ENCODE results near the gene REEP5.

Gene REEP5

DNA sequence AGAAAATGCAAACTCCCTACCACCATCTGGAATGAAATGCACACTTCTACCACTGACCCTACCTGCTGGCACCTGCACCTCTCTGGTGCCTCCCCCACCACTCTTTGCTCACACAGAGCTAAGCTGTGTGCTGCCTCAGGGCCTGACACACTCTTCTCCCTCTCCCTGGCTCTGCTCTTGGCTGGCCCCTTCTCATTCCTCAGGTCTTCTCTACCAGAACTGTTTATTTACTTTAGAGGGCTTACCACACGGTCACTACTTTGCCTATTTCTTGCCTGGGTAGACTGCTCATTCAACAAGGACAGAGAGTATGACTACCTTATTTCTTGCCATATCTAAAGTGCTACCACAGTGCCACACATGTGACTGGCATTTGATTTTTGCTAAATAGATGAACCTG is 3.3 kb downstream of the REEP5 start:
- FAIRE-seq = no peak
- TF ChIP-seq, protein P1, sequence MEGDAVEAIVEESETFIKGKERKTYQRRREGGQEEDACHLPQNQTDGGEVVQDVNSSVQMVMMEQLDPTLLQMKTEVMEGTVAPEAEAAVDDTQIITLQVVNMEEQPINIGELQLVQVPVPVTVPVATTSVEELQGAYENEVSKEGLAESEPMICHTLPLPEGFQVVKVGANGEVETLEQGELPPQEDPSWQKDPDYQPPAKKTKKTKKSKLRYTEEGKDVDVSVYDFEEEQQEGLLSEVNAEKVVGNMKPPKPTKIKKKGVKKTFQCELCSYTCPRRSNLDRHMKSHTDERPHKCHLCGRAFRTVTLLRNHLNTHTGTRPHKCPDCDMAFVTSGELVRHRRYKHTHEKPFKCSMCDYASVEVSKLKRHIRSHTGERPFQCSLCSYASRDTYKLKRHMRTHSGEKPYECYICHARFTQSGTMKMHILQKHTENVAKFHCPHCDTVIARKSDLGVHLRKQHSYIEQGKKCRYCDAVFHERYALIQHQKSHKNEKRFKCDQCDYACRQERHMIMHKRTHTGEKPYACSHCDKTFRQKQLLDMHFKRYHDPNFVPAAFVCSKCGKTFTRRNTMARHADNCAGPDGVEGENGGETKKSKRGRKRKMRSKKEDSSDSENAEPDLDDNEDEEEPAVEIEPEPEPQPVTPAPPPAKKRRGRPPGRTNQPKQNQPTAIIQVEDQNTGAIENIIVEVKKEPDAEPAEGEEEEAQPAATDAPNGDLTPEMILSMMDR (IDR thresholded peaks at IDR 0.05; ENCODE audit: insufficient read depth, missing control alignments) = no peak

DNA sequence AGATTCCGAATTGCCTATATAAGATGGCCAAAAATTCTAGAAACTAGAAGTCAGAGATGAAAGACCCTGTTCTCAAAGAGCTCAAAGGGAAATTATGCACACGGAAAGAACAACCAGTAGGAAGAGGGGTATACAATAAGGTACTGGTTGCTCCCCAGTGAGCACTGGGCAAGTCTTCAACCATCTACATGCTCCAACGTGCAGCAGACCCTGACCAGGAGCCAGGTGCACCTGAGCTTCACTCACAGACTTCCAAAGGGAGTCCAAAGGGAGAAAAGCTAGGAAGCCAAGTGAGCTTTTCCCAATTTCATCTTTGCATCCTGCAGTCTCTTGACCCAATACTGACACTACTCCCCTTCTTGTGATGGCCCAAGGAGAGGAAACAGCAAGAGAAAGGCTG is 3.9 kb downstream of the REEP5 start:
- FAIRE-seq (no peak), DNase-seq (ENCODE audit: insufficient read length, low spot score) (no peak)
- TF ChIP-seq, protein P1 (IDR thresholded peaks at IDR 0.05; ENCODE audit: insufficient read depth, missing control alignments) = no peak

More for the DNA sequence above, 3.3 kb downstream of the REEP5 start:
- DNase-seq (ENCODE audit: insufficient read length, low spot score) = no peak

DNA sequence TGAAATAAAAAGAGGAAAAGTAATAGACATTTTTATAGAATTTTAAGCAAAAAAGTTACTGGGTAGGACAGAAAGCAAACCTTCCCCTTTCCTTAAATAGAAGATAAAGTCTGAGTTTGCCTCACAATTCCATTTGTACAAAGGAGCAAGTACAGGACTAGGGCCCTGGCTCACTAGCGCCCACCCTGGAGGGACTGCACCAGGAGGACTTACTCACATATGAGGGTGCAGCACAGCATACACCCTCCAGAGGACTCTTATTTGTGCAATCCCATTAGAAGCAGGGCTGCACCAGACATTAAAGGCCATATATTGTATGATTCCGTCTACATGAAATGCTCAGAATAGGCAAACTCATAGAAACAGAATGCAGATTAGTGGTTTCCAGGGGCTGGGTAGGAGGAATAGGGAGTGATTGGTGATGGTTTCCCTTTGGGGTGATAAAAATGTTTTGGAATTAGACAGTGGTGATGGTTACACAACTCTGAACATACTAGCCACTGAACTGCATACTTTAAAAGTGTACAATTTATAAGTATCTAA is 4.5 kb downstream of the REEP5 start:
- no peak for FAIRE-seq
- DNase-seq (ENCODE audit: insufficient read length, low spot score) = no peak
- TF ChIP-seq, protein P1 (IDR thresholded peaks at IDR 0.05; ENCODE audit: insufficient read depth, missing control alignments) = no peak

DNA sequence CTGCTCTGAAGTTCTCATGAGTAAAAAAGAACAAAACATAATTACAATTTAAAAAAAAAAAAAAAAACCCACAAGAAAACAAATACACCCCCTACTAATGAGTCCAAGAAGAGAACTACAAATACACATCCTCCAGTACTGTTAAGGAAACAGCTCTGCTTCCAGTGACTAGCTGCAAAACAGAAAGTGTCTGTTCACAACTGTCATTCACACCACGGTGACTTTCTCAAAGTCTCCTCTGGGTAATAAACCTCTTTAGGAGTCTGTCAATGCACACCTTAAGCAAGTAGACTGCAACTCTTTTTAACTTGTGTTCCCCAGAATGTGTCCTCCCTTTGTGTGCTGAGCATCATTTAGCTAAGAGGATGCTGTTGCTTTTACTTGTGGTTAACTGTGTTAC is 6.2 kb downstream of the REEP5 start:
- TF ChIP-seq, protein P1 (IDR thresholded peaks at IDR 0.05; ENCODE audit: insufficient read depth, missing control alignments) = no peak
- no peak for DNase-seq (ENCODE audit: insufficient read length, low spot score)
- no peak for FAIRE-seq

DNA sequence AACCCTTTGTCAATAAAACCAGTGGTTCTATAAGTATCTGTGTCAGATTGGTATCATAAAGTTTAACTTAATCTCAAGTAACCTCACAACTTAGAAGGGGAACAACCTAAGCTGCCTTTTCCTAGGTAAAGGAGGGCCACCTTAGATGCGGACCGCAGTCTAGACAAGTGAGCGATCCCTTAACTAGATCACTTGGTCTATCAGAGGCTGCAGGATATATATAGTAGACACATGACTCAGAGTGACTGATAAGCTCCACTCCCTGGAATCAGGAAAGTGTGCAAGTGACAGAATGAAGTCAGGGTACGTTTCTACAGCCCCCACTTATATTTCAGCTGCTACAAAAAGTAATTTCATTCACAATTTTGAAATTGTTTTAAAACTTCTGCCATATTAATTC is 7.4 kb downstream of the REEP5 start:
- TF ChIP-seq, protein P1 (IDR thresholded peaks at IDR 0.05; ENCODE audit: insufficient read depth, missing control alignments) = no peak
- no peak for FAIRE-seq
- DNase-seq (ENCODE audit: insufficient read length, low spot score) = no peak

DNA sequence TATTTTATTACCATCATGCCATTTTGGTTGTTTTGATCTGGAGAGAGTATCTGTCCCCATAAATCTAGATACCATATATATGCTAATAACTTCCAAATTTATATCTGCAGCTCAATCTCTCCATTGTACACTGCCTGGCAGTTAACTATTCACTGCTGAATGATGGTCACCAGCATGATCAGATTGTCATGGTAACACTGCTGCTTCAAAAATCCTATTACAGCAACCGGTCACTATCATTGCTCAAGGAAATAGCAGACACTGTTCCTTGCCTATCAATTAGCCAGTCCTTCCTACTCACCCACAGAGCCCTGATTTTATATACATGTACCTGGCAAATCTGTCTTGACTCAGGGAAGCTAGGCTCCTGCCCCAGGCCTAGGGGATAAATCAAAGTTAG is 11.5 kb downstream of the REEP5 start:
- no peak for DNase-seq (ENCODE audit: insufficient read length, low spot score)
- FAIRE-seq = no peak
- TF ChIP-seq, protein P1 (IDR thresholded peaks at IDR 0.05; ENCODE audit: insufficient read depth, missing control alignments) = no peak

DNA sequence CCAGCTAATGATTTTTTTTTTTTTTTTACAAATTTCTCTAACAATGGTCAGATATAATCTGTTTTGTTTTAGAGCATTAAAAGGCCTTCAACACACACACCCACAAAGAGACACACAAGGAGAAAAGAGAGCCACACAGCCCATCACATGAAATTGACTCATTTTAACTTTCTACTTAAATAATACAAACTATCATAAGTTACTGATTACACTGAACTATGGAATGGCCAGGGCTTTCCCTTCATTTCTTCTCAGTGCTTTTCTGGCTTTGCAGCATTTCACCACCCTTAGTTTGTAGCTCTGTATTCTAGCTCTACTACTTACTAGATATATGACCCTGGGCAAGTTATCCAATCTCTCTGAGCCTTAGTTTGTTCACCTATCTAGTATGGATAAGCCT is 13.2 kb downstream of the REEP5 start:
- FAIRE-seq (no peak), DNase-seq (ENCODE audit: insufficient read length, low spot score) (peak; percentile 37)
- TF ChIP-seq, protein P1 (IDR thresholded peaks at IDR 0.05; ENCODE audit: insufficient read depth, missing control alignments) = no peak

Measured in D721Med (cell line).